Measurements from ENCODE around the gene GPRC5B. TPM values are rescaled to one million over a fixed set of nuclear protein-coding genes. Genes with fewer than 3 reads are reported as not detected.

GPRC5B gene
- total RNA-seq, 2 experiments from 2014 or later, result not detected

DNA sequence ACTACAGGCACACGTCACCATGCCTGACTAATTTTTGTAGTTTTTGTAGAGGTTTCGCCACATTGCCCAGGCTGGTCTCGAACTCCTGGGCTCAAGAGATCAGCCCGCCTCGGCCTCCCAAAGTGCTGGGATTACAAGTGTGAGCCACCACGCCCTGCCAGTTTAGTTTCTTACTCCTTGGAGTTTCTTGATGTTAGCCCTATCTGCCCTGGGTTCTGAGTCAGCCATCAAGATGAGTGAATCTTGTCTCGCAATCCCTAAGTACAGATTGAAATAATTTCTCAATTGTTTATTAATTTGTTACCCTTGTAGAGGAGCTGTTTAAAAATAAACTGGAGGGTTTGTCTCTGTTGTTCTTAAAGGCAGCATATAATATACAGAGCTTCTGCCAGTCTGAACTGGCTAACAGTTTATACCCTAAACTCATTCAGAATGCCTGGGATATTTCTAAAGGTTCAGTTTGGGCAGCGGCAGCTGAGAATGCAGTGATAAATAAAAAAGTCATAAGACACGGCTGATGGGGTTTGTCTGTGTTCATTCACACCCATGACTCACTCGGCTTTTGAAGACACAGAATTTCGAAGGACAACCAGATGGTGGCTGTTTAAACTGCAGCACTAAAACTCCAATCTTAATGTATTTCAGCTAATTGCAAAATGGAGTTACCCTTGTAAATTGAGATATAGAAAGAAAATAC is 39.6 kb downstream of the GPRC5B start:
- CTCF ChIA-PET, result no interaction called here
- DNase-seq (no peak), ATAC-seq (no peak)
- TF ChIP-seq, protein P1, sequence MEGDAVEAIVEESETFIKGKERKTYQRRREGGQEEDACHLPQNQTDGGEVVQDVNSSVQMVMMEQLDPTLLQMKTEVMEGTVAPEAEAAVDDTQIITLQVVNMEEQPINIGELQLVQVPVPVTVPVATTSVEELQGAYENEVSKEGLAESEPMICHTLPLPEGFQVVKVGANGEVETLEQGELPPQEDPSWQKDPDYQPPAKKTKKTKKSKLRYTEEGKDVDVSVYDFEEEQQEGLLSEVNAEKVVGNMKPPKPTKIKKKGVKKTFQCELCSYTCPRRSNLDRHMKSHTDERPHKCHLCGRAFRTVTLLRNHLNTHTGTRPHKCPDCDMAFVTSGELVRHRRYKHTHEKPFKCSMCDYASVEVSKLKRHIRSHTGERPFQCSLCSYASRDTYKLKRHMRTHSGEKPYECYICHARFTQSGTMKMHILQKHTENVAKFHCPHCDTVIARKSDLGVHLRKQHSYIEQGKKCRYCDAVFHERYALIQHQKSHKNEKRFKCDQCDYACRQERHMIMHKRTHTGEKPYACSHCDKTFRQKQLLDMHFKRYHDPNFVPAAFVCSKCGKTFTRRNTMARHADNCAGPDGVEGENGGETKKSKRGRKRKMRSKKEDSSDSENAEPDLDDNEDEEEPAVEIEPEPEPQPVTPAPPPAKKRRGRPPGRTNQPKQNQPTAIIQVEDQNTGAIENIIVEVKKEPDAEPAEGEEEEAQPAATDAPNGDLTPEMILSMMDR (IDR thresholded peaks at IDR 0.05), result no peak
- Mint-ChIP-seq H3K27me3 (peaks cover 6% of the 10 kb centered on the region), H3K4me1 (ENCODE audit: low read depth) (no peaks in the 10 kb centered on the region), H3K9me3 (no peaks in the 10 kb centered on the region), H3K36me3 (ENCODE audit: low read depth) (no peaks in the 10 kb centered on the region), H3K4me3 (no peak overlapping the region), H3K27ac (no peak overlapping the region)
- intact Hi-C loops (cut with micrococcal nuclease), result no loop called here
- POLR2A ChIA-PET, result no interaction called here

DNA sequence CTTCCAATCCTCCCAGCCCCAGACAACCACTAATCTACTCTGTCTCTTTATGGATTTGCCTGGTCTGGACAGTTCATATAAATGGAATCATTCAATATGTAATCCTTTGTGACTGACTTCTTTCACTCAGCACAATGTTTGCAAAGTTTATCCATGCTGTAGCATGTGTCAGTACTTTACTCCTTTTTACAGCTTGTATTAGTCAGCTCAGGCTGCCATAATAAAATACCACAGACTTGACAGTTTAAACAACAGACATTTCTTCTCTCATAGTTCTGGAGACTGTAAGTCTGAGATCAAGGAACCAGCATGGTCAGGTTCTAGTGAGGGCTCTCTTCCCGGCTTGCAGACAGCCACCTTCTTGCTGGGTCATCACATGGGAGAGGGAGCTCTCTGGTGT is 41.3 kb downstream of the GPRC5B start:
- Mint-ChIP-seq H3K9me3 (no peaks in the 10 kb centered on the region), H3K27me3 (peaks cover 2% of the 10 kb centered on the region), H3K27ac (no peak overlapping the region), H3K4me3 (no peak overlapping the region), H3K4me1 (ENCODE audit: low read depth) (no peaks in the 10 kb centered on the region), H3K36me3 (ENCODE audit: low read depth) (no peaks in the 10 kb centered on the region)
- DNase-seq, result no peak
- intact Hi-C loops (cut with micrococcal nuclease), result no loop called here
- CTCF ChIA-PET, result no interaction called here
- TF ChIP-seq, protein P1 (IDR thresholded peaks at IDR 0.05), result no peak
- POLR2A ChIA-PET, result no interaction called here
- no peak for ATAC-seq

DNA sequence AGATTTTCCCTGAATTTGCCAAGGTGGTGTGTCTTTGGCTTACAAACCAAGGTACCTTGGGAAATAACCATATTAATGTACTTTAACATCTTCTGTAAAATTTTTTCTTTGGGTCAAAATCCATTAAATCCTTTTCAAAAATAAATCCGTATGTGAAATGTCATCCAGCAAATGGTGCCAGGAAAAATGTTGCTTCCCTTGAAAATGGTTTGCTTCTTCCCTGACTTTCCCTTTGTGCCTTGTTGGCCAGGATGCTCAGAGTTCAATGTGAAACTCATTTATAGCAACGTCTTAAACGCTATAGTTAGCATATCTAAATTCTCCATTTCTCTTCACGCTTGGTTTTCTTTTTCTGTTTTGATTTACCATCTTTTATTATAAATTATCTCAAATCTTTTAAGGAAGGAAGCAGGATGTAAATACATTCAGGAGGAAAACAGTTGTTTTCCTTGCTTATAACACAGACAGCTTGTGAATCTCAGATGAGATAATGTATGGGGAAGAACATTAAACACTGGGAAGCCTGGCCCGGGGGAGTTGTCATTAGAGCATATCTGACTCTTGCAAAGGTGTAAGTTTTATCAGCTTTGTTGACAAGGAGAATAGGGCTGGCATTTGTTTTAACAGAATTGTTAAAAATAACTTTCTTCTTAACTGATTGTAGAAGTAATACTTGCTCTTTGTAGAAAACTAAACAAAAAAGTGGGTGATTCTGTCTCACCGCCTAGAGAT is 42.1 kb downstream of the GPRC5B start:
- ATAC-seq, result no peak
- TF ChIP-seq, protein P1 (IDR thresholded peaks at IDR 0.05), result no peak
- Mint-ChIP-seq H3K4me1 (ENCODE audit: low read depth) (no peaks in the 10 kb centered on the region), H3K27ac (no peak overlapping the region), H3K36me3 (ENCODE audit: low read depth) (no peaks in the 10 kb centered on the region), H3K4me3 (no peak overlapping the region), H3K9me3 (no peaks in the 10 kb centered on the region), H3K27me3 (no peaks in the 10 kb centered on the region)
- no peak for DNase-seq
- POLR2A ChIA-PET, result no interaction called here
- CTCF ChIA-PET, result no interaction called here
- intact Hi-C loops (cut with micrococcal nuclease), result no loop called here

DNA sequence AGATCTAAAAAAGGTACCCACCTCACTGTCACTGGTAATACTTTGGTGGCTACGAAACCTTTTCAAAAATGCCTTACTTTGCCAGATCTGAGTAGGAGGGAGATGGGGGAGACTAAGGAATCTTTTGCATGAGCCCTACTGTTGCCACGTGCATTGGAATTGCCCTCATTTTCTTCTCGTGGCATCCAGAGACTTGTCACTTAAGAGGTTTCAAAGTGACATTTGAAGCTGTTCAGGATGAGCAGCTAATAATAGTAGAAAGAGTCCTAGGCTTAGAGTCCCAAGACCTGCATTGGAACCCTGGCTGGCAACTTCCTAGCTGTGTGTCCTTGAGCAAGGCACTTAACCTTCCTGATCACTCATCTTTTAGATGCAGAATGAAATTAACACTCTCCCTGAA is 43.5 kb downstream of the GPRC5B start:
- Mint-ChIP-seq H3K9me3 (no peaks in the 10 kb centered on the region), H3K4me3 (no peak overlapping the region), H3K36me3 (ENCODE audit: low read depth) (no peaks in the 10 kb centered on the region), H3K27me3 (no peaks in the 10 kb centered on the region), H3K4me1 (ENCODE audit: low read depth) (no peaks in the 10 kb centered on the region), H3K27ac (no peak overlapping the region)
- ATAC-seq (no peak), DNase-seq (no peak)
- intact Hi-C loops (cut with micrococcal nuclease), result no loop called here
- POLR2A ChIA-PET, result no interaction called here
- CTCF ChIA-PET, result no interaction called here
- TF ChIP-seq, protein P1 (IDR thresholded peaks at IDR 0.05), result no peak

DNA sequence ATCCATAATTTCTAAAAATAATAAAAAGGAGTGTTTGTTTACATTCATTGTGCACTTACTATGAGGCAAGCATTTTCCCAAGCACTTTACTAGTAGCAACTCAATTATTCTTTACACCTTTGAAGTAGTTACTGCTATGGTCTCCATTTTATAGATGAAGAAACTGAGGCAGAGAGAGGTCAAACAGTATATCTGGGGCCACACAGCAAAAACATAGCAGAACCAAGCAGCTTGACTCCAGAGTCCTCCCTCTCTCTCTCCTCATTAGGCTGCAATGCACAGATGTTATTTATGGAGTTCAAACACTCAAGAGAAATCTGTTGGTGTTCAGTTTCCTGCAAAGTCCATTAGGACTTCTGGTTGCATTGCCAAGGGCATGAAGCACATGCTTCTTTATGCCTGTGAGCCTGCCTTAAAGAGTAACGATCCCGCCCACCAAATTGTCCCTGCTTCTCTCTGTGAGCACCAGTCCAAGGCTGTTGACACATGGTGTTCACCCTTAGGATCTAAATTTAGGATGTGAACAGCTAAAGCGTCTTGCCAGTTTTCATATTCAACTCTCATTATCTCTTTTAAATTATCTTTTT is 44.0 kb downstream of the GPRC5B start:
- CTCF ChIA-PET, result no interaction called here
- TF ChIP-seq, protein P1 (IDR thresholded peaks at IDR 0.05), result no peak
- H3K4me3 Mint-ChIP-seq, result no peak overlapping the region
- ATAC-seq, result no peak
- no peaks in the 10 kb centered on the region for H3K4me1 Mint-ChIP-seq (ENCODE audit: low read depth)
- POLR2A ChIA-PET, result no interaction called here
- no peak overlapping the region for H3K27ac Mint-ChIP-seq
- H3K27me3 Mint-ChIP-seq, result no peaks in the 10 kb centered on the region
- intact Hi-C loops (cut with micrococcal nuclease), result no loop called here
- no peaks in the 10 kb centered on the region for H3K36me3 Mint-ChIP-seq (ENCODE audit: low read depth)
- no peak for DNase-seq
- H3K9me3 Mint-ChIP-seq, result no peaks in the 10 kb centered on the region
